HepG2 (cell line): Measurements from ENCODE around the gene EPHA6. TPM values are rescaled to one million over a fixed set of nuclear protein-coding genes. Genes with fewer than 3 reads are reported as not detected.

ENCODE experiments used
- CREM ChIP-seq, 2 experiments: sonication (generic) in 1 of 2; formaldehyde crosslinking in 1 of 2; IDR thresholded peaks; 2 replicates each; pipeline versions ENCODE4 v1.4.0 to v1.6.1; 2016 to 2020; ENCODE audit warnings: antibody characterized with exemption in 1 of 2, mild to moderate bottlenecking in 1 of 2, missing genetic modification reagents in 1 of 2
- TRIM24 ChIP-seq: sonication (generic); formaldehyde crosslinking; IDR thresholded peaks from 2 replicates; pipeline ENCODE4 v1.8.0; 2022; ENCODE audit warnings: mild to moderate bottlenecking, missing genetic modification reagents
- ZBTB40 ChIP-seq, 2 experiments: fragments of 450-650 bp in 1 of 2; sonication (generic) in 1 of 2; formaldehyde crosslinking in 1 of 2; IDR thresholded peaks; 2 replicates each; pipeline versions ENCODE4 v1.6.1 to v1.8.0; 2016 to 2022; ENCODE audit warnings: antibody characterized with exemption in 1 of 2, mild to moderate bottlenecking in 1 of 2, missing genetic modification reagents in 1 of 2
- polyA plus RNA-seq, 8 experiments: library from polyadenylated mRNA; depleted of rRNA in 3 of 8; stranded (reverse) in 7 of 8; unstranded in 1 of 8; fragments of >200 nt; fragmentation: Illumina TruSeq in 4 of 8; extraction: Trizol in 4 of 8; gene quantifications; 2 replicates each; pipeline versions ENCODE4 v1.2.1 to v1.2.3, GENCODE V29; 2011 to 2016; ENCODE audit warnings: low read depth in 4 of 8, missing spikeins in 1 of 8, mixed read lengths in 1 of 8; ENCODE audit not compliant: insufficient read depth in 1 of 8
- total RNA-seq, 5 experiments: library from RNA; depleted of rRNA; stranded (reverse); fragments of >200 nt; fragmentation: Illumina TruSeq; extraction: Trizol; gene quantifications; 2 replicates each; pipeline ENCODE4 v1.2.3, GENCODE V29; 2016; ENCODE audit warnings: low read depth in 1 of 5

The EPHA6 gene
- total and polyA plus RNA-seq, 2 of the 13 experiments (the other 11 are each of a cell fraction or from before 2014, with no cell fraction given) = not detected

GRCh38 chr3:96931119-96931862, 116.9 kb downstream of the EPHA6 start (continued):
- no peak for TF ChIP-seq ZBTB40 (IDR thresholded peaks at IDR 0.05)
- TF ChIP-seq ZBTB40 (CRISPR knock-in tag; IDR thresholded peaks at IDR 0.05) = no peak
- no peak for TF ChIP-seq TRIM24 (CRISPR knock-in tag)
- TF ChIP-seq CREM (IDR thresholded peaks at IDR 0.05) = no peak
- TF ChIP-seq CREM (CRISPR knock-in tag; IDR thresholded peaks at IDR 0.05) = no peak
